Tibial nerve (tissue), 3 donors: ENCODE measurements around the gene HCFC1R1.

Experiments
- CTCF ChIP-seq, 5 experiments: fragments of 200-600 bp in 3 of 5; fragments of 450-650 bp in 2 of 5; sonication (generic) in 3 of 5; IDR thresholded peaks; one replicate each; pipeline ENCODE4 v1.5.1; 2016 to 2019; ENCODE audit warnings: antibody characterized with exemption in 5 of 5, mild to moderate bottlenecking in 3 of 5, moderate library complexity in 2 of 5
- POLR2A ChIP-seq, 2 donors: fragments of 450-650 bp; IDR thresholded peaks; one replicate each; pipeline ENCODE4 v1.6.1; 2017; ENCODE audit warnings: antibody characterized with exemption in 2 of 2, mild to moderate bottlenecking in 2 of 2, moderate library complexity in 2 of 2

GRCh38 chr16:2985893-2986355 is 37.8 kb downstream of the HCFC1R1 start:
- TF ChIP-seq CTCF (IDR thresholded peaks at IDR 0.05) (no peak), POLR2A (IDR thresholded peaks at IDR 0.05) (no peak)
